GM12878 (cell line): Measurements from ENCODE around the gene SLC9A8. TPM values are rescaled to one million over a fixed set of nuclear protein-coding genes. Genes with fewer than 3 reads are reported as not detected.
"Not testable (repeated sequence)": the region's sequence is repeated elsewhere in the genome, so short reads cannot be mapped to it uniquely, and the experiment has no call there.

Experiments used
- ATAC-seq: fragments of 200-7000 bp; cut with Tn5 transposase; 3 replicates; pipeline ENCODE4 v1.9.1; 2020; ENCODE audit warnings: mild to moderate bottlenecking, moderate library complexity
- BruUV-seq: library from RNA; stranded (reverse); fragments of 400-500 nt; replicated peaks from 2 replicates; lab custom pipeline; 2021; lab: Mats Ljungman, UMichigan
- CTCF ChIA-PET: fragments of 300-600 bp; sonication (Branson Sonifier 250); formaldehyde crosslinking; extraction: SDS; loops from one replicate; lab custom pipeline; 2021; ENCODE audit warnings: inconsistent platforms; lab: Yijun Ruan, JAX
- POLR2A ChIA-PET: fragments of 350-600 bp; formaldehyde crosslinking; extraction: SDS; loops from one replicate; lab custom pipeline; 2021; ENCODE audit warnings: inconsistent platforms; lab: Charles Lee
- RAD21 ChIA-PET: fragments of 300-600 bp; sonication (Branson Sonifier 250); formaldehyde crosslinking; loops from one replicate; lab custom pipeline; 2023; ENCODE audit warnings: antibody characterized with exemption; ENCODE audit not compliant: unreplicated experiment; lab: Charles Lee
- SMC1A ChIA-PET: fragments of 300-600 bp; sonication (Branson Sonifier 250); formaldehyde crosslinking; loops from one replicate; lab custom pipeline; 2023; ENCODE audit not compliant: unreplicated experiment, uncharacterized antibody; lab: Charles Lee
- DNase-seq: peaks from one replicate; pipeline ENCODE4 v3.0.0-alpha.2; 2011; ENCODE audit warnings: low read depth, low spot score
- FAIRE-seq: peaks from 3 replicates; lab custom pipeline; 2011; peaks lifted over from hg19 to GRCh38; lab: Jason Lieb, UNC
- H2AFZ ChIP-seq: 2 replicates; pipeline ENCODE4 v1.6.0; 2011; ENCODE audit warnings: low read depth, low read length, control low read depth; ENCODE audit not compliant: control insufficient read depth
- H3K27ac ChIP-seq: 2 replicates; pipeline ENCODE4 v1.5.1; 2011; ENCODE audit warnings: control low read depth; ENCODE audit not compliant: control insufficient read depth, insufficient read depth
- H3K27me3 ChIP-seq, 2 experiments: replicated peaks in 1 of 2; 2 replicates each; pipeline versions ENCODE4 v1.6.0 to v1.6.1; 2011; ENCODE audit warnings: low read length in 1 of 2; ENCODE audit not compliant: control insufficient read depth in 2 of 2, insufficient read depth in 2 of 2
- H3K36me3 ChIP-seq, 2 experiments: 2 replicates each; pipeline ENCODE4 v1.5.1; 2011; ENCODE audit warnings: low read length in 1 of 2; ENCODE audit not compliant: control insufficient read depth in 2 of 2, insufficient read depth in 2 of 2
- H3K4me1 ChIP-seq: 2 replicates; pipeline ENCODE4 v1.6.1; 2011; ENCODE audit warnings: mild to moderate bottlenecking, low read length, moderate library complexity, mixed read lengths; ENCODE audit not compliant: control insufficient read depth, insufficient read depth
- H3K4me2 ChIP-seq: 2 replicates; pipeline ENCODE4 v1.6.0; 2011; ENCODE audit warnings: control low read depth; ENCODE audit not compliant: control insufficient read depth, insufficient read depth
- H3K4me3 ChIP-seq: fragments of 200-600 bp; sonication (generic); 2 replicates; pipeline ENCODE4 v1.5.1; 2016
- H3K79me2 ChIP-seq: 2 replicates; pipeline ENCODE4 v1.6.0; 2011; ENCODE audit warnings: low read length; ENCODE audit not compliant: control insufficient read depth, insufficient read depth
- H3K9ac ChIP-seq: 2 replicates; pipeline ENCODE4 v1.8.0; 2011; ENCODE audit warnings: low read length, control low read depth, mixed read lengths; ENCODE audit not compliant: control insufficient read depth, insufficient read depth
- H3K9me3 ChIP-seq: replicated peaks from 3 replicates; pipeline ENCODE4 v1.5.1; 2011; ENCODE audit warnings: mild to moderate bottlenecking, low read length; ENCODE audit not compliant: control insufficient read depth, insufficient read depth
- H4K20me1 ChIP-seq: 2 replicates; pipeline ENCODE4 v1.6.0; 2011; ENCODE audit not compliant: control insufficient read depth, insufficient read depth
- ESRRA ChIP-seq: IDR thresholded peaks from 2 replicates; pipeline ENCODE4 v1.6.1; 2012; ENCODE audit warnings: mild to moderate bottlenecking, low read length, improper control_type of control experiment
- WGBS: methylation state at CpG from one replicate; pipeline ENCODE4 v1.1.6; 2016; ENCODE audit warnings: low lambda C conversion rate; ENCODE audit not compliant: insufficient replicate concordance, insufficient coverage; ENCODE audit errors: missing lambda C conversion rate; 5-methylcytosine and 5-hydroxymethylcytosine counted together
- in situ Hi-C: fragments of 300-500 bp; cut with MboI; formaldehyde crosslinking; loops from 9 replicates; pipeline ENCODE4 v1.14.3; 2018; ENCODE audit warnings: mixed read lengths
- intact Hi-C: fragments of 100-400 bp; cut with micrococcal nuclease; formaldehyde crosslinking; loops from one replicate; pipeline ENCODE4 v1.14.2; 2022; ENCODE audit not compliant: unreplicated experiment
- polyA plus RNA-seq, 11 experiments: library from polyadenylated mRNA; depleted of rRNA in 4 of 11; unstranded in 6 of 11; stranded (reverse) in 5 of 11; fragments of >200 nt; fragmentation: Nextera tagmentation in 4 of 11; fragmentation: Illumina TruSeq in 1 of 11; extraction: Ambion mirVana in 4 of 11; extraction: Trizol in 1 of 11; gene quantifications; 1 replicate in 1 of 11; 2 replicates in 10 of 11; pipeline versions ENCODE4 v1.2.1 to v1.2.3, GENCODE V29; 2011 to 2016; ENCODE audit warnings: inconsistent platforms in 2 of 11, missing spikeins in 2 of 11, low read depth in 1 of 11
- total RNA-seq, 4 experiments: library from RNA; depleted of rRNA in 3 of 4; stranded (reverse); fragments of >200 nt in 3 of 4; fragmentation: Illumina TruSeq in 1 of 4; extraction: Trizol in 1 of 4; gene quantifications; 2 replicates each; pipeline versions ENCODE4 v1.2.1 to v1.2.3, GENCODE V29; 2013 to 2021
- TF ChIP-seq, protein P1 (sequence below): IDR thresholded peaks from 2 replicates; pipeline ENCODE4 v1.6.1; 2011; ENCODE audit warnings: low read depth, mild to moderate bottlenecking, low read length, moderate library complexity, borderline replicate concordance; ENCODE audit errors: extremely low read depth

SLC9A8 gene
- total and polyA plus RNA-seq, 10 of the 15 experiments (the other 5 are each of a cell fraction or from before 2014, with no cell fraction given) = 0.40 to 15.5 (median 6.5) TPM

DNA sequence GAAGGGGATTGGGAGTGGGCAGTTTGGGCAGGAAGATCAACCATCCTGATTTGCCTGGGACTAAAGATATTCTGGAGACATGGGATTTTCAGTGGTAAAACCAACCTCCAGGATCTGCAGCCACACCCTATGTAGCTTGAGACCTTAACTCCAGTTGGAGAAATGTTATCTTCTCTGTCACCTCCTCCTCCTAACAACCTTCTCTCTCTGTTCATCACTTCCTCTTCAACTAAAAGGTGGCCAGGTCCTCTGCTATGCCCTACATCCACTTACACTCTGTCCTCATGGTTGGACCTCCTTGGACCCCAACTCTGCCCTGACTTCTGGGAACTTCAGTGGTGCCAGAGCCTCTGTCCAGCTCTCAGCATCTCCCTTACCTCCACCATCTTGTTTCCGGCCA lies 42.0 kb upstream of the SLC9A8 start:
- TF ChIP-seq ESRRA = no peak
- TF ChIP-seq, protein P1, sequence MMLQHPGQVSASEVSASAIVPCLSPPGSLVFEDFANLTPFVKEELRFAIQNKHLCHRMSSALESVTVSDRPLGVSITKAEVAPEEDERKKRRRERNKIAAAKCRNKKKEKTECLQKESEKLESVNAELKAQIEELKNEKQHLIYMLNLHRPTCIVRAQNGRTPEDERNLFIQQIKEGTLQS = no peak
- ATAC-seq (no peak), FAIRE-seq (no peak), DNase-seq (no peak)
- Histone ChIP-seq H3K27ac (no peak overlapping the region), H3K9ac (no peak overlapping the region), H3K79me2 (no peaks in the 10 kb centered on the region), H3K27me3 (no peaks in the 10 kb centered on the region), H2AFZ (no peak overlapping the region), H3K9me3 (no peaks in the 10 kb centered on the region; the same call in 2 of the 3 replicates), H3K4me1 (peaks cover 12% of the 10 kb centered on the region), H3K4me2 (no peak overlapping the region), H3K36me3 (no peaks in the 10 kb centered on the region), H3K4me3 (no peak overlapping the region), H4K20me1 (no peaks in the 10 kb centered on the region)
- intact Hi-C loops = no loop called here
- ChIA-PET RAD21 (interaction anchor here (0.6 to 1.2 kb wide), 2 partner anchors 63 to 102 kb away, joined by 3 read pairs; no protein-coding TSS in a partner anchor), SMC1A (no interaction called here), POLR2A (interaction anchor here (1.0 kb wide), 1 partner anchor 8 kb away, joined by 4 read pairs; no protein-coding TSS in a partner anchor), CTCF (no interaction called here)
- WGBS = 92% methylated on average over 1 of the region's 1 CpG
- in situ Hi-C loops = no loop called here
- BruUV-seq = no TSS peak

DNA sequence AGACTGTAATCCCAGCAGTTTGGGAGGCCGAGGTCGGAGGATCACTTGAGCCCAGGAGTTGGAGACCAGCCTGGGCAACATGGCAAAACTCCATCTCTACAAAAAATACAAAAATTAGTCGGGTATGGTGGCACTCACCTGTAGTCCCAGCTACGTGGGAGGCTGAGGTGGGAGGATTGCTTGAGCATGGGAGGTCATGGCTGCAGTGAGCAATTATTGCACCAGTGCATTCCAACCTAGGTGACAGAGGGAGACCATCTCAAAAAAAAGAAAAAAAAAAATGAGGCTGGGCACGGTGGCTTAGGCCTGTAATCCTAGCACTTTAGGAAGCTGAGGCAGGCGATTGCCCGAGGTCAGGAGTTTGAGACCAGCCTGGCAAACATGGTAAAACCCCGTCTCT lies 38.4 kb upstream of the SLC9A8 start:
- H3K27me3 ChIP-seq, H3K36me3 ChIP-seq, H3K79me2 ChIP-seq, FAIRE-seq, H4K20me1 ChIP-seq, in situ Hi-C loops, intact Hi-C loops, BruUV-seq, H3K27ac ChIP-seq, H3K4me3 ChIP-seq, H3K4me2 ChIP-seq, H3K9me3 ChIP-seq, ATAC-seq, H2AFZ ChIP-seq, DNase-seq, H3K9ac ChIP-seq: not testable (repeated sequence)
- POLR2A ChIA-PET = interaction anchor here (2.5 to 2.6 kb wide), 2 partner anchors 20 to 98 kb away, joined by 8 to 9 read pairs; no protein-coding TSS in a partner anchor
- 82% methylated on average over 8 of the region's 8 CpGs for WGBS
- RAD21 ChIA-PET = interaction anchor here (1.2 to 2.3 kb wide), 3 partner anchors 23 to 144 kb away, joined by 3 to 10 read pairs (median 3); no protein-coding TSS in a partner anchor
- CTCF ChIA-PET = interaction anchor here (0.7 to 4.0 kb wide), 3 partner anchors 12 to 72 kb away, joined by 3 to 17 read pairs (median 10); no protein-coding TSS in a partner anchor
- SMC1A ChIA-PET = interaction anchor here (1.0 to 1.3 kb wide), 2 partner anchors 43 to 164 kb away, joined by 3 read pairs; no protein-coding TSS in a partner anchor
- H3K4me1 ChIP-seq = peaks cover 11% of the 10 kb centered on the region; the same call in 1 of the 2 replicates
